A549 (cell line): ENCODE results near the gene GPR150. TPM values are rescaled to one million over a fixed set of nuclear protein-coding genes. Genes with fewer than 3 reads are reported as not detected.

Experiments used
- ATAC-seq, 2 experiments: fragments of 200-7000 bp in 1 of 2; fragments of >200 bp in 1 of 2; cut with Nextera tagmentation in 1 of 2; cut with Tn5 transposase in 1 of 2; 3 replicates each; pipeline versions ENCODE4 v1.8.0 to v1.9.1; 2018 to 2020; ENCODE audit warnings: mild to moderate bottlenecking in 1 of 2, moderate library complexity in 1 of 2
- CTCF ChIA-PET: fragments of 300-600 bp; sonication (Branson Sonifier 250); formaldehyde crosslinking; extraction: SDS; loops from one replicate; lab custom pipeline; 2021; ENCODE audit warnings: antibody characterized with exemption, inconsistent platforms; lab: Yijun Ruan, JAX
- POLR2A ChIA-PET: fragments of 350-600 bp; formaldehyde crosslinking; extraction: SDS; loops from one replicate; lab custom pipeline; 2021; ENCODE audit warnings: antibody characterized with exemption, inconsistent platforms; lab: Yijun Ruan, JAX
- DNase-seq, 2 experiments: peaks; one replicate each; pipeline versions ENCODE4 v3.0.0 to v3.0.0-alpha.2; 2011 to 2016; ENCODE audit warnings: low read depth in 1 of 2, low spot score in 1 of 2
- FAIRE-seq: peaks from 2 replicates; lab custom pipeline; 2011; peaks lifted over from hg19 to GRCh38; lab: Jason Lieb, UNC
- H3K27ac ChIP-seq, 2 experiments: fragments of >200 bp; sonication (Bioruptor Twin); formaldehyde crosslinking; 3 replicates each; pipeline ENCODE4 v1.5.1; 2016 to 2017
- H3K4me1 ChIP-seq: fragments of >200 bp; sonication (Bioruptor Twin); formaldehyde crosslinking; 3 replicates; pipeline ENCODE4 v1.6.1; 2016
- H3K4me2 ChIP-seq: fragments of >200 bp; sonication (Bioruptor Twin); formaldehyde crosslinking; 3 replicates; pipeline ENCODE4 v1.6.1; 2016
- H3K4me3 ChIP-seq: fragments of >200 bp; sonication (Bioruptor Twin); formaldehyde crosslinking; 3 replicates; pipeline ENCODE4 v1.5.1; 2016
- H3K9me3 ChIP-seq: fragments of >200 bp; sonication (Bioruptor Twin); formaldehyde crosslinking; 3 replicates; pipeline ENCODE4 v1.6.1; 2016
- ATOH8 ChIP-seq: fragments of 250-450 bp; sonication (Bioruptor Pico); IDR thresholded peaks from 2 replicates; pipeline ENCODE4 v1.5.0; 2020; ENCODE audit warnings: low read depth, mild to moderate bottlenecking, moderate library complexity
- BCL3 ChIP-seq: fragments of >200 bp; sonication (Bioruptor Twin); formaldehyde crosslinking; IDR thresholded peaks from 3 replicates; pipeline ENCODE4 v1.6.1; 2016
- CBX2 ChIP-seq: fragments of 200-600 bp; sonication (generic); IDR thresholded peaks from 2 replicates; pipeline ENCODE4 v1.6.1; 2016; ENCODE audit warnings: low read depth, mild to moderate bottlenecking, borderline replicate concordance
- CHD4 ChIP-seq: fragments of 200-600 bp; sonication (generic); IDR thresholded peaks from 2 replicates; pipeline ENCODE4 v1.6.1; 2016; ENCODE audit warnings: antibody characterized with exemption, mild to moderate bottlenecking, borderline replicate concordance
- CTCF ChIP-seq: fragments of >200 bp; sonication (Bioruptor Twin); formaldehyde crosslinking; IDR thresholded peaks from 3 replicates; pipeline ENCODE4 v1.5.1; 2016
- EHF ChIP-seq: fragments of 250-450 bp; sonication (Bioruptor Pico); IDR thresholded peaks from 2 replicates; pipeline ENCODE4 v1.5.0; 2020; ENCODE audit warnings: mild to moderate bottlenecking
- EP300 ChIP-seq, 2 experiments: fragments of >200 bp; sonication (Bioruptor Twin); formaldehyde crosslinking; IDR thresholded peaks; 2 replicates in 1 of 2; 3 replicates in 1 of 2; pipeline ENCODE4 v1.6.1; 2016 to 2017
- ESRRA ChIP-seq: fragments of 150-350 bp; IDR thresholded peaks from 2 replicates; pipeline ENCODE4 v1.6.1; 2014; ENCODE audit warnings: mild to moderate bottlenecking, low read length, borderline replicate concordance
- FOSL2 ChIP-seq, 2 experiments: fragments of 450-650 bp in 1 of 2; fragments of >200 bp in 1 of 2; sonication (Bioruptor Twin) in 1 of 2; formaldehyde crosslinking; IDR thresholded peaks; 2 replicates each; pipeline versions ENCODE4 v1.5.0 to v1.6.1; 2016 to 2020; ENCODE audit warnings: mild to moderate bottlenecking in 1 of 2, moderate library complexity in 1 of 2
- GATA3 ChIP-seq: IDR thresholded peaks from 2 replicates; pipeline ENCODE4 v1.6.1; 2012; ENCODE audit warnings: borderline replicate concordance
- HDAC2 ChIP-seq: fragments of 200-600 bp; sonication (generic); IDR thresholded peaks from 2 replicates; pipeline ENCODE4 v1.6.1; 2016
- HEYL ChIP-seq: fragments of 250-450 bp; sonication (Bioruptor Pico); IDR thresholded peaks from 2 replicates; pipeline ENCODE4 v1.8.0; 2021; ENCODE audit warnings: mild to moderate bottlenecking, moderate library complexity
- HMGXB4 ChIP-seq: fragments of 250-450 bp; sonication (Bioruptor Pico); IDR thresholded peaks from 2 replicates; pipeline ENCODE4 v1.5.0; 2021; ENCODE audit warnings: mild to moderate bottlenecking, moderate library complexity, borderline replicate concordance
- HOXA7 ChIP-seq: fragments of 250-450 bp; sonication (Bioruptor Pico); IDR thresholded peaks from 2 replicates; pipeline ENCODE4 v1.5.0; 2020; ENCODE audit warnings: mild to moderate bottlenecking, moderate library complexity
- HOXB5 ChIP-seq: fragments of 250-450 bp; sonication (Bioruptor Pico); IDR thresholded peaks from 2 replicates; pipeline ENCODE4 v1.5.0; 2020; ENCODE audit warnings: mild to moderate bottlenecking, moderate library complexity
- JUN ChIP-seq, 2 experiments: fragments of >200 bp; sonication (Bioruptor Twin); formaldehyde crosslinking; IDR thresholded peaks; 2 replicates in 1 of 2; 3 replicates in 1 of 2; pipeline ENCODE4 v1.6.1; 2016 to 2017
- KDM1A ChIP-seq: fragments of 200-600 bp; sonication (generic); IDR thresholded peaks from 2 replicates; pipeline ENCODE4 v1.6.1; 2016; ENCODE audit warnings: low read depth, mild to moderate bottlenecking
- NFE2L2 ChIP-seq: fragments of 150-350 bp; conservative IDR thresholded peaks from 2 replicates; pipeline ENCODE4 v1.6.1; 2014; ENCODE audit warnings: low read length
- PBX3 ChIP-seq: IDR thresholded peaks from 2 replicates; pipeline ENCODE4 v1.6.1; 2012
- POLR2A ChIP-seq: IDR thresholded peaks from 2 replicates; pipeline ENCODE4 v1.6.1; 2012; ENCODE audit warnings: mild to moderate bottlenecking, low read length
- POLR2AphosphoS2 ChIP-seq: conservative IDR thresholded peaks from 2 replicates; pipeline ENCODE4 v1.6.1; 2012; ENCODE audit warnings: low read length, improper control_type of control experiment, inconsistent platforms
- RAD21 ChIP-seq, 2 experiments: fragments of >200 bp in 1 of 2; sonication (Bioruptor Twin) in 1 of 2; formaldehyde crosslinking in 1 of 2; IDR thresholded peaks in 1 of 2; conservative IDR thresholded peaks in 1 of 2; 2 replicates in 1 of 2; 3 replicates in 1 of 2; pipeline ENCODE4 v1.6.1; 2012 to 2018; ENCODE audit warnings: inconsistent platforms in 1 of 2
- SMC3 ChIP-seq: fragments of >200 bp; sonication (Bioruptor Twin); formaldehyde crosslinking; IDR thresholded peaks from 3 replicates; pipeline ENCODE4 v1.6.1; 2018; ENCODE audit warnings: inconsistent platforms
- TFCP2L1 ChIP-seq: fragments of 250-450 bp; sonication (Bioruptor Pico); IDR thresholded peaks from 2 replicates; pipeline ENCODE4 v1.5.0; 2021; ENCODE audit warnings: mild to moderate bottlenecking
- USF2 ChIP-seq: fragments of 450-650 bp; IDR thresholded peaks from 2 replicates; pipeline ENCODE4 v1.6.1; 2014; ENCODE audit warnings: antibody characterized with exemption
- ZC3H11A ChIP-seq: fragments of 450-650 bp; IDR thresholded peaks from 2 replicates; pipeline ENCODE4 v1.6.1; 2014; ENCODE audit warnings: antibody characterized with exemption, mild to moderate bottlenecking
- ZNF302 ChIP-seq: fragments of 250-450 bp; sonication (Bioruptor Pico); IDR thresholded peaks from 2 replicates; pipeline ENCODE4 v1.9.0; 2021; ENCODE audit warnings: inconsistent platforms, mild to moderate bottlenecking, moderate library complexity
- WGBS: methylation state at CpG from one replicate; pipeline ENCODE4 v1.1.6; 2017; ENCODE audit errors: missing lambda C conversion rate; 5-methylcytosine and 5-hydroxymethylcytosine counted together
- polyA plus RNA-seq, 4 experiments: library from polyadenylated mRNA; depleted of rRNA in 3 of 4; stranded (reverse); fragments of >200 nt; fragmentation: RNase III in 1 of 4; extraction: RNeasy Plus Mini Kit Qiagen cat#74134 plus additional on column Dnase treatment in 1 of 4; gene quantifications; 2 replicates in 3 of 4; 3 replicates in 1 of 4; pipeline ENCODE4 v1.2.3, GENCODE V29; 2011 to 2017

Gene GPR150
- polyA plus RNA-seq, 2 of the 4 experiments (the other 2 are of a cell fraction): 0.13 TPM; not detected in 1

GRCh38 chr5:95595289-95595931 lies 24.5 kb upstream of the GPR150 start:
- CTCF ChIA-PET: no interaction called here
- DNase-seq (no peak), FAIRE-seq (no peak)
- no peaks in the 10 kb centered on the region for H3K9me3 ChIP-seq
- TF ChIP-seq CHD4 (no peak), HMGXB4 (no peak), BCL3 (no peak), FOSL2 (IDR thresholded peaks at IDR 0.05) (no peak), FOSL2 (CRISPR knock-in tag; IDR thresholded peaks at IDR 0.05) (no peak), RAD21 (conservative IDR thresholded peaks at IDR 0.05 in 1 of 2, IDR thresholded peaks at IDR 0.05 in 1 of 2) (no peak), TFCP2L1 (no peak), HOXB5 (CRISPR knock-in tag) (no peak), NFE2L2 (no peak), POLR2A (no peak), ESRRA (no peak), HOXA7 (CRISPR knock-in tag) (no peak), KDM1A (no peak), EHF (CRISPR knock-in tag) (no peak), JUN (IDR thresholded peaks at IDR 0.05) (no peak), HDAC2 (no peak)
- TF ChIP-seq, all 56 proteins: peak for 0
- Histone ChIP-seq H3K4me3 (no peak overlapping the region), H3K27ac (no peak overlapping the region), H3K4me2 (no peak overlapping the region), H3K4me1 (no peaks in the 10 kb centered on the region)
- 91% methylated on average over 3 of the region's 3 CpGs for WGBS
- ATAC-seq: no peak
- POLR2A ChIA-PET: no interaction called here

GRCh38 chr5:95599252-95599651 lies 20.6 kb upstream of the GPR150 start:
- no peaks in the 10 kb centered on the region for H3K4me1 ChIP-seq
- no peak overlapping the region for H3K4me3 ChIP-seq
- ATAC-seq: no peak
- TF ChIP-seq POLR2AphosphoS2 (no peak), ATOH8 (no peak), PBX3 (no peak), HEYL (no peak), EP300 (IDR thresholded peaks at IDR 0.05) (no peak), ZNF302 (CRISPR knock-in tag) (no peak), SMC3 (no peak), CBX2 (no peak), USF2 (no peak), ZC3H11A (no peak), CTCF (no peak), GATA3 (no peak)
- POLR2A ChIA-PET: no interaction called here
- H3K4me2 ChIP-seq: no peak overlapping the region
- CTCF ChIA-PET: no interaction called here
- no peak for FAIRE-seq
- no peaks in the 10 kb centered on the region for H3K9me3 ChIP-seq
- H3K27ac ChIP-seq: no peak overlapping the region
- no peak for DNase-seq
- 93% methylated on average over 1 of the region's 1 CpG for WGBS
